ENCODE measurements around the gene ANKRD36B.
"Not testable (repeated sequence)": the region's sequence is repeated elsewhere in the genome, so short reads cannot be mapped to it uniquely, and the experiment has no call there.

ANKRD36B gene

DNA sequence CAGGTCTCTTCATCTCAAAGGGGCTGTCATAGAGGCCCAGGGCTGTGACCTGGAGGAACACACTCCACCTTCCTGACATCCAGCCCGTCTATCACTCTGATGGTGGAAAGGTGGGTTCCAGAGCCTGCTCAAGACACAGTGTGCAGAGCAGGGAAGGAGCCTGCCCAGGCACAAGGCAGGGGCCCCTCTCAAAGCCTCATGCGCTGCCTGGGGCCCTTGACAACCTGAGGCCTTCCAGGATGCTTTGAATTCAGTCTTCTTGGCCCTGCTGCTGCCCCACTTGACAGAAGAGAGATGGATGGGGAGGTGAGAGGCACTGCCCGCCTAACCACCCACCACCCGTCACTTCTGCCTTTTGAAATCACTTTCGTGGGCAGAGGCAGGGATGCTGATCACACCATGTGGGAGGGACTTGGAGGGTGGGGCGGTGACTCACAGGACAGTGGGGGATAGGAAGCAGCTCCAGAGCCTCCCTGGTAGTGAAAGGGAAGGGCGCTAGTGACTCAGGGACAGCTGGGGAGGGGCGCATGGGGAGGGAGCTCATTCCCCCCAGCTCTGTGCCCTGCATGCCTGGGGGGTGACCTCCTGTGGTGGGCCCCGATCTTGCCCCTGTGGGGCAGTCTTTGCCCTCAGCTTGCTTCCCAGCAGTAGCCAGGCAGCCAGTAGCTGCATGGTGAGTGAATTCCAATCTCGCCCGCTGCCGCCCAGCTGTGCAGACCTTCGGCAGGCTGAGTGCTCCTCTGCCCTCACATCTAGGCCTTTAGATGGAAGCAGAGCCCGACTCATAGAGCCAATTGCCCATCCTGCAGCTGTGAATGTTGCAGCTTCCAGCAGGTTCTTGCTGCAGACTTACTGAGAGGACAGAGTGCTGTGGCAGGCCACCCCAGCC is 29.5 kb upstream of the ANKRD36B start:
- not testable (repeated sequence) for H3K56ac ChIP-seq (ENCODE audit: low read length); H3K4me2 ChIP-seq (ENCODE audit: low read length); H4K8ac ChIP-seq (ENCODE audit: low read depth, low read length); H2AK5ac ChIP-seq (ENCODE audit: low read length); H3K79me2 ChIP-seq (ENCODE audit: control insufficient read depth, insufficient read depth, low read length); H3K79me1 ChIP-seq (ENCODE audit: low read length); H2BK15ac ChIP-seq (replicated peaks; ENCODE audit: low read depth); H3K27me3 ChIP-seq (ENCODE audit: insufficient read depth, low read length, poor library complexity); H2BK5ac ChIP-seq (ENCODE audit: low read length); DNase-seq; H3K27ac ChIP-seq (ENCODE audit: low read depth, low read length); H4K5ac ChIP-seq (ENCODE audit: low read length); H2BK120ac ChIP-seq (ENCODE audit: low read depth, low read length); H3K23ac ChIP-seq (ENCODE audit: low read length); H3K18ac ChIP-seq (ENCODE audit: low read length); H3K4ac ChIP-seq (ENCODE audit: low read depth, low read length); H3K4me1 ChIP-seq (ENCODE audit: control insufficient read depth, low read depth, low read length); H3K36me3 ChIP-seq (ENCODE audit: control insufficient read depth, insufficient read depth, low read length); H3K9ac ChIP-seq (ENCODE audit: low read length); H3K4me3 ChIP-seq (ENCODE audit: low read length)
- WGBS (ENCODE audit: extremely low coverage, insufficient coverage, low lambda C conversion rate), result no CpG with 5 or more reads among the region's 14 CpGs

DNA sequence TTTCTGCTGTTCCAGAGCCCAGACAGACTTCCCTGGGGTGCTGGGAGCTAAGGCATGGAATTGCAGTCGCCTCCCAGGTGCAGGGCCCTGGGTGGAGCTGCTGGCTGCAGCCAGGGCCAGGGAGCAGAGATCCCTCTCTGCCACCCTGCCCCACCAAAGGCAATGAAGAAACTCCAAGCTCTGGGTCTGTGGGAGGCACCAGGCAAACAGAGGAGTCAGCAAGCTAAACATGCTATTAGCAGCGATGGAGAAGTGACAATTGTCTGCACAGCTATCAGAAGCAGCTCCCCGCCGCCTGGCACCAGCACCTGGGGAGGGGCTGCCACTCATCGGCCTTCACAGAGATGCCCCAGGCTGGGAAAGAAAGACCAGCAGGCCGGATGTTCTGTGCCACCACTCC is 28.2 kb upstream of the ANKRD36B start:
- DNase-seq, result no peak

DNA sequence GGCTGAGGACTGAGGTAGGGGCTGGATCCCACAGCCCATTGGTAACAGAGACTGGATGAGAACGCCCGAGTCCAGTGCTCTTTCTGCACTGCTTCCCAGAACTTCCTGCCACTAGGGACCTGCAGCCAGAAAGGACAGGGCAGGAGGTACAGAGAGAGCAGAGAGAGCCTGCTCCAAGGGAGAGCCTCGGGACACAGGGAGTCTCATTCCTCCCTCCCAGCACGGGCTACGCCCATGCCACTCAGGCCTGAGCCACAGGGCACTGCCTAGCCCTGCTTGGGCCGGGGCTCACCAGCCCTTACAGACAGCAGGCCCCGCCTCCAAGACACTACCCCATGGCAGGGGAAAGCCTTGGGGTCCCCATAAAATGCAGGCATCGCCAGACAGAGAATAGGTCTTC is 26.1 kb upstream of the ANKRD36B start:
- H3K27ac ChIP-seq (ENCODE audit: low read depth, low read length); H2AK5ac ChIP-seq (ENCODE audit: low read length); H3K4me1 ChIP-seq (ENCODE audit: control insufficient read depth, low read depth, low read length); H3K4me3 ChIP-seq (ENCODE audit: low read length); H4K5ac ChIP-seq (ENCODE audit: low read length); H3K79me1 ChIP-seq (ENCODE audit: low read length); H3K79me2 ChIP-seq (ENCODE audit: control insufficient read depth, insufficient read depth, low read length); H2BK120ac ChIP-seq (ENCODE audit: low read depth, low read length); H4K8ac ChIP-seq (ENCODE audit: low read depth, low read length); H3K27me3 ChIP-seq (ENCODE audit: insufficient read depth, low read length, poor library complexity); H2BK5ac ChIP-seq (ENCODE audit: low read length); H3K4me2 ChIP-seq (ENCODE audit: low read length); H3K56ac ChIP-seq (ENCODE audit: low read length); H3K4ac ChIP-seq (ENCODE audit: low read depth, low read length); H3K9ac ChIP-seq (ENCODE audit: low read length); H2BK15ac ChIP-seq (replicated peaks; ENCODE audit: low read depth); H3K36me3 ChIP-seq (ENCODE audit: control insufficient read depth, insufficient read depth, low read length); H3K23ac ChIP-seq (ENCODE audit: low read length); H3K18ac ChIP-seq (ENCODE audit: low read length); DNase-seq: not testable (repeated sequence)
- no CpG with 5 or more reads among the region's 8 CpGs for WGBS (ENCODE audit: extremely low coverage, insufficient coverage, low lambda C conversion rate)

More for the DNA sequence above, 28.2 kb upstream of the ANKRD36B start:
- Histone ChIP-seq H3K79me2 (ENCODE audit: control insufficient read depth, insufficient read depth, low read length) (no peaks in the 10 kb centered on the region), H3K56ac (ENCODE audit: low read length) (no peak overlapping the region), H2BK120ac (ENCODE audit: low read depth, low read length) (no peak overlapping the region), H3K18ac (ENCODE audit: low read length) (no peak overlapping the region), H3K4me1 (ENCODE audit: control insufficient read depth, low read depth, low read length) (no peaks in the 10 kb centered on the region), H3K36me3 (ENCODE audit: control insufficient read depth, insufficient read depth, low read length) (no peaks in the 10 kb centered on the region), H3K23ac (ENCODE audit: low read length) (no peak overlapping the region), H2BK5ac (ENCODE audit: low read length) (no peak overlapping the region), H3K4me2 (ENCODE audit: low read length) (no peak overlapping the region), H3K79me1 (ENCODE audit: low read length) (no peaks in the 10 kb centered on the region), H2BK15ac (replicated peaks; ENCODE audit: low read depth) (no peak overlapping the region), H3K27me3 (ENCODE audit: insufficient read depth, low read length, poor library complexity) (no peaks in the 10 kb centered on the region), H3K27ac (ENCODE audit: low read depth, low read length) (no peak overlapping the region), H4K5ac (ENCODE audit: low read length) (no peak overlapping the region), H3K4me3 (ENCODE audit: low read length) (no peak overlapping the region), H3K4ac (ENCODE audit: low read depth, low read length) (no peak overlapping the region), H2AK5ac (ENCODE audit: low read length) (no peak overlapping the region), H3K9ac (ENCODE audit: low read length) (no peak overlapping the region), H4K8ac (ENCODE audit: low read depth, low read length) (no peak overlapping the region)
- no CpG with 5 or more reads among the region's 6 CpGs for WGBS (ENCODE audit: extremely low coverage, insufficient coverage, low lambda C conversion rate)

DNA sequence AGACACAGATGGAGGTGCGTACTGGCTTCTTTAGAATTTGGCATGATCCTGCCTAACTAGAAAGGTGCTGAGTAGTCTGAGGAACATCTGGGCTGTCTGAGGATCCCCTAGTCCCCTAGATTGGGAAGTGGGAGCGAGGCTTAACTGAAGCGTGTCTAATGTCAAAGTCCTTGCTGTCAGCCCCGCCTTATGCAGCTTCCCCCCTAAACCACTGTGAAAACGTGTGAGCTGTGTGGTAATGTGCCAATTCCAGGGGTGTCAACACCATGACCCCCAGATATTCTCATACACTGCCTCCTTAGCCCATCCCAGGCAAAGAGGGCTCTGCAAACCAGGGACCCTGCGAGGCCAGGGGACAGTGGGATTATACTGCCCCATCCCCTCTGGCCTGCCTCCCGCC is 22.2 kb upstream of the ANKRD36B start:
- not testable (repeated sequence) for H2BK120ac ChIP-seq (ENCODE audit: low read depth, low read length); H4K5ac ChIP-seq (ENCODE audit: low read length); H3K23ac ChIP-seq (ENCODE audit: low read length); H3K4me1 ChIP-seq (ENCODE audit: control insufficient read depth, low read depth, low read length); H3K4me3 ChIP-seq (ENCODE audit: low read length); DNase-seq; H3K79me2 ChIP-seq (ENCODE audit: control insufficient read depth, insufficient read depth, low read length); H3K56ac ChIP-seq (ENCODE audit: low read length); H3K27ac ChIP-seq (ENCODE audit: low read depth, low read length); H4K8ac ChIP-seq (ENCODE audit: low read depth, low read length); H3K36me3 ChIP-seq (ENCODE audit: control insufficient read depth, insufficient read depth, low read length); H3K18ac ChIP-seq (ENCODE audit: low read length); H3K27me3 ChIP-seq (ENCODE audit: insufficient read depth, low read length, poor library complexity); H3K4ac ChIP-seq (ENCODE audit: low read depth, low read length); H2BK15ac ChIP-seq (replicated peaks; ENCODE audit: low read depth); H3K79me1 ChIP-seq (ENCODE audit: low read length); H2BK5ac ChIP-seq (ENCODE audit: low read length); H2AK5ac ChIP-seq (ENCODE audit: low read length); H3K9ac ChIP-seq (ENCODE audit: low read length); H3K4me2 ChIP-seq (ENCODE audit: low read length)
- no CpG with 5 or more reads among the region's 7 CpGs for WGBS (ENCODE audit: extremely low coverage, insufficient coverage, low lambda C conversion rate)

DNA sequence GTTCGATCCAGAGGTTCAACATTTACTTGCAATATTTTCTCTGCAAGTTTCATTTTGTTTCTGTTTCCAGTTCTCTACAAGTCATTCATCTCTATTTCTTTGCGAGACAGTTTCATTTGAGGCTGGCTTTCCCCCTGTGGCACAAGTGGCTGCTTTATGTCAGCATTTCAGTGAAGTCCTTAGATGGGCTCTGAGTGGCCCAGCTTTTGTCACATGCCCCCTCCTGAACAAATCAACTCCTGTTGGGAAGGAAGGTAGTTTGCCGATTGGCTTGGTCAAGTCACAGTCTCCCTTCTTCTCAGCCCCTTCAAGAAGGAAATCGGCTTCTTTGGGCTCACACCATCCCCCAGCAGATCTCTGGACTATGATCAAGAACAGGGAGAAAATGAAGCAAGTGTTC is 19.1 kb upstream of the ANKRD36B start:
- not testable (repeated sequence) for H3K79me2 ChIP-seq (ENCODE audit: control insufficient read depth, insufficient read depth, low read length); H4K8ac ChIP-seq (ENCODE audit: low read depth, low read length); H4K5ac ChIP-seq (ENCODE audit: low read length); DNase-seq; H3K4ac ChIP-seq (ENCODE audit: low read depth, low read length); H3K27me3 ChIP-seq (ENCODE audit: insufficient read depth, low read length, poor library complexity); H3K23ac ChIP-seq (ENCODE audit: low read length); H3K36me3 ChIP-seq (ENCODE audit: control insufficient read depth, insufficient read depth, low read length); H3K27ac ChIP-seq (ENCODE audit: low read depth, low read length); H3K4me3 ChIP-seq (ENCODE audit: low read length); H3K9ac ChIP-seq (ENCODE audit: low read length); H2BK120ac ChIP-seq (ENCODE audit: low read depth, low read length); H3K79me1 ChIP-seq (ENCODE audit: low read length); H3K56ac ChIP-seq (ENCODE audit: low read length); H2BK15ac ChIP-seq (replicated peaks; ENCODE audit: low read depth); H3K18ac ChIP-seq (ENCODE audit: low read length); H2AK5ac ChIP-seq (ENCODE audit: low read length); H3K4me2 ChIP-seq (ENCODE audit: low read length); H3K4me1 ChIP-seq (ENCODE audit: control insufficient read depth, low read depth, low read length); H2BK5ac ChIP-seq (ENCODE audit: low read length)
- WGBS (ENCODE audit: extremely low coverage, insufficient coverage, low lambda C conversion rate), result no CpG with 5 or more reads among the region's 4 CpGs

All from mesendoderm (in vitro differentiated cells).